ENCODE results near the gene ADAM19. TPM values are rescaled to one million over a fixed set of nuclear protein-coding genes. Genes with fewer than 3 reads are reported as not detected.

Gene ADAM19
- polyA plus RNA-seq, 5 donors, result 14.2 to 22.2 (median 16.0) TPM

DNA sequence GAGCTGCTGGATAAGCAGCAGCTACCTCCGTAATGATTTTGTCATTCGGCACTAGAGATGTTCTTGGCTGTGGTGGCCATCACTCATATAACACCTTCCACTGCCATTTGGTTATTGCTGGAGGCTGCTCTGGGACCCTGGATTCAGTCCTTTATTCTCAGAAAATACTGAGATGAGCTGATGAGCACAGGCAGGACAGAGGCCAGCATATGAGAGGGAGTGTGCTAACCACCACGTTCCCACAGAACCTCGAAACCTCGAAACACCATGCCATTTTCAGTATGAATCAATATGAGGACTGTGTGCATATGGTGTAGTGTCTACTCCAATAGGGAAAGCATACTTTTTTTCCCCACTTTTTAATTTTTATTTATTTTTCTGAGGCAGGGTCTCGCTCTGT is 56.6 kb downstream of the ADAM19 start:
- no peak for DNase-seq

DNA sequence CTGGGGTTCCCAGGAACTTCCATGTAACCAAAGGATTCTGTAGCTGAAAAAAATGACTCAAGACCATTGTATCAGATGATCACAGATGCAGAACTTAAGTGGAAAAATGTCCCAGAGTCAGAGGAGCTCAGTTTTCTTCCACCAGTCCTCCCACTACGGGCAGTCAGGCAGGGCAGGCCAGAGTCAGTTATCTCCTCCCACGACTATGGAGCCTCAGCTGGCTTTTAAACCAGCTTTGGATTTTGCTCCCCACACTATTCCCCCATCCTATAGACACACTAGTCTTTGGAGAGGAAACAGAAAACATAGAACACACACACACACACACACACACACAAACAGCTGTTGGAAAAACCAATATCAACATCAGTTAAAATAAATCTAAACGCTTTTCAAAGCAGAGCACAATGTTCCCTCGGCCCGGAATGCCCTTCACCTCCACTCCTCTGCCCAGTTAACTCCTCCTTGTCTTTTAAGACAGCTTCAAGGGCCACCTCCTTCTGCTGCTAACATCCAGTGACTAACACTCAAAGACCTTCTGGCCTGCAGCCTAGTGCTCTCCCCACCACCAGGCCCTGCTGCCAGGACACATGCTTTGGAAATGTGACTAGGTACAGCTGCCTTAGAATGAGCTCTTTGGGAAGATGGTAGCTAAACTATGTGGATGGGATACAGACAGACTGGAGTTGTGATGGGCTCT is 58.8 kb downstream of the ADAM19 start:
- DNase-seq, result no peak

DNA sequence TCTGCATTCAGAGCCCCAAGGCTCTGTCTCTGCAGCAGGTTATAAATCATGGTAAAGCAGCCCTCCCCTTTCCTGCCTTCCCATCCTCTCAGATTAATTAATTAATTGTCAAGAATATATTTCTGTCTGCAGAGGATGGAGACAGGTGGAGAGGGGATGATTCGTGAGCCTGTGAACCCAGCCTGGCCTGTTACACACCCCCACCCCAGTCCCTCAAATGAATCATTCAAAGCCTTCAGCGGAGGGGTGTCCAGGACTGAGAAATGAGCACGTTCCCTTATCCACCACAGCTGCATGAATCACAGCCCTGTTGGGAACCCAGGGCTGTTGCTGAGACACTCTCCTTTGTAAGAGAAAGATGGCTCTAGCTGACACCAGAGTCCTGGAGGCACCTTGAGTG is 59.6 kb downstream of the ADAM19 start:
- DNase-seq, result no peak

GRCh38 chr5:157514974-157515373 is 60.6 kb downstream of the ADAM19 start:
- DNase-seq, result no peak

DNA sequence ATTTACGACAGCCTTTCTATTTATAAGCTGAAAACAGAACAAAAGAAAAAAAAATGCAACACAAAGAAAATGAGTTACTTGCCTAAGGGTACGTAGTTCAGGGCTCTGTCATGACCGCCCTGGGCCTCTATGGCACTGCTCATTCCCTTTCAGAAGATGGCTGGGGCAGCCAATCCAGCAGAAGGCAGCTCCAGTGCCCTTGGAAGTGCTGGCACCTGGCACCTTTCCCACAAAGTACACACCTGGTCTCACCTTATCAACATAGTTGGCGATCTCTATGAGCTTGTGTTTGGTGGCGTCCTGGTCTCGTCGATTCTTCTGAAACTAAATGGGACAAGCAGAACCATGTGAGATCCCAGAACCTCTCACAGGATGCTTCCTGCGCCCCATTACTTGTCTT is 62.4 kb downstream of the ADAM19 start:
- DNase-seq, result no peak

GRCh38 chr5:157511651-157512644 is 63.6 kb downstream of the ADAM19 start:
- peak; percentile 65 to 70 for DNase-seq

GRCh38 chr5:157510682-157511081 is 64.9 kb downstream of the ADAM19 start:
- no peak for DNase-seq

- DNase-seq, result no peak
These were observed 66.0 kb downstream of the ADAM19 start for GRCh38 chr5:157509587-157509986.

GRCh38 chr5:157509093-157509492 is 66.5 kb downstream of the ADAM19 start:
- DNase-seq, result no peak

DNA sequence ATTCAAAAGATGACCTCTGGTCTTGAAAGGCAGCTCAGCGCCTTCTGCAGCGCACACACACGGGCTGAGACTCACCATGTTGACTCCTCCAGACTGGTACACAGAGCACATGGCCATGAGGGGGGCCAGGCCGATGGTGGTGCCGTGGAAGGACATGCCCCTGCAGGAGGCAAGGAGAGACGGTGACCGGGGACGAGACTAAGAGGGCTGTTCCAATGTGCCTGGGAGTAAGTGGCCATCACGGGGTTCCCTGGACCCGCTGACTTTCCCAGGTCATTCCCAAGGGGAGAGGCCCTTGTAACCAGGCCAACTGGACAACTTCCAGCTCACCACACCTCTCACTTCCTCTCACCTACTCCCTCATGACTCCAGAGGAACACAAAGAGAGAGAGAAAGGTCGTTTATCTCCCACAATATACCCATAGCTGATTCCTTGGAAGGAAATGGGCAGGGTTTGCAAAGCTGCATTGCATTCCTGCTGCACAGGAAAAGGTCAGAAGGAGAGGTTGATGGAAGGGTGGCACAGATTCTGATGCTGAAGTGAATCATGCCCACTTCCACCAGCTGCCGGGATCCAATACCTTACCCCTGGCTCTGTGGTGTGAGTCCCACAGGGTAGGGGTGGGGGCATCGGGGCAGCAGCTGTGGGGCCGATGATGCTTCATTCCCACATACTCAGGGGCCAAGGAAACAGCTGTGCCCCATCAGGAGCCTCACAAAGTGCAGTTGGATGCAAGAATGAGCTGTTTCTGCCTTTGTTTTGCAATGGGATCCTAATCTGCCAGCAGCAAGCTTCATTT is 68.4 kb downstream of the ADAM19 start:
- DNase-seq, result peak in 1 of 2 donors; percentile 43

DNA sequence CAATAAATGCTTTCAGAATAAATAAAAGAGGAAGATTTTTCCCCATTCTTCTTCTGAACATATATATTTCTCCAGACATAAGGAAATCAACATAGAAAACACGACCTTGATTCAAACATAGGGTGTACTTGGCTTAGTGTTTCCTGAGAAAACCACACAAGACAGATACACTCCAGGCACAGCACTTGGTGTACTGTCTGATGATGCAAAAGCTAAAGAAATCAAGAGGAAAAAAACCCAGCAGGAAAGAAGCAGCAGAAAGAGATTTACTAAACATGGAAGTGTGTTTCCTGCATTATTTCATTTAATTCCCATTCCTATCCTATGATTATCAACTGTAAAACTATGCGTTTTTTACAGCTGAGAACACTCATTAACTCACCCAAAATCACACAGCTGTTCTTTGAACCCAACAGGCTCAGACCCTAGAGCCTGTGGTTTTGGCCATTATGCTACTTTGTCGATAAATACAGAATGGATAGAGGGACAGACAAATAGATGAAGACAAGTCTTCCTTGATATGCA is 69.4 kb downstream of the ADAM19 start:
- no peak for DNase-seq

GRCh38 chr5:157505496-157505895 is 70.1 kb downstream of the ADAM19 start:
- DNase-seq, result no peak

DNA sequence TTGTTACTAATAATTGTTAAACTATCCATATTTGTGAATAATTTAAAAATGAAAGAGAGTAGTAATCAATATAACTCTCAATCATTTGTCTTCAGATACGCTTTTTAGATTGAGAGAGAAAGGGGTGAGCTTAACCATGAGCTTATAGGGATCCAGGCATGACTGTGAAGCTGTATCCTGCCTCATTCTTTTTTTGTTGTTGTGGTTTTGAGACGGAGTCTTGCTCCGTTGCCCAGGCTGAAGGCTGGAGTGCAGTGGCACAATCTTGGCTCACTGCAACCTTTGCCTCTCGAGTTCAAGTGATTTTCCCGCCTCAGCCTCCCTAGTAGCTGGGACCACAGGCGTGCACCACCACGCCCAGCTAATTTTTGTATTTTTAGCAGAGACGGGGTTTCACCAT is 71.5 kb downstream of the ADAM19 start:
- no peak for DNase-seq

- DNase-seq, result no peak
These were observed 73.4 kb downstream of the ADAM19 start for GRCh38 chr5:157502143-157502647.

- no peak for DNase-seq
These were observed 77.5 kb downstream of the ADAM19 start for GRCh38 chr5:157497875-157498611.

- no peak for DNase-seq
These were observed 78.7 kb downstream of the ADAM19 start for GRCh38 chr5:157496864-157497263.

- DNase-seq, result no peak
These were observed 81.3 kb downstream of the ADAM19 start for GRCh38 chr5:157494178-157494832.

DNA sequence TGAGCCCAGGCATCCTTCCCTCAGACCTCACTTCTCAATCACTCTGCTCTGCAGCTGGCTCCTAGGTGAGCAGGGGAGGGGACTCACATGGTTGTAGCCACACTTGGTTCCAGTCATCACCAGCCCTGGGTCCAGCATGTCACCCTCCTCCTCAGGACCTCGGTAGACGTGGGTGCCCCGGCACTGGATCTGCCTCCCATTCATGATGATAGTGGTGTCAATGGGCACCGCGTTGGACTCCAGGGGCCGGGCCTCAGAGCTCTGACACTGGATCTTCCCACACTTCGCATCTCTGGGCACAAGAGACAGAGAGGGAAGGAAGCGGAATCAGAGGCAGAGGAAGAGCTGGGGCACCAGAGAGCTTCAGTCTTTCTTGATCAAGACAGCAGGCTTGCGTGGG is 82.7 kb downstream of the ADAM19 start:
- no peak for DNase-seq

- no peak for DNase-seq
These were observed 84.0 kb downstream of the ADAM19 start for GRCh38 chr5:157491471-157491995.

- DNase-seq, result no peak
These were observed 88.2 kb downstream of the ADAM19 start for GRCh38 chr5:157487358-157487757.

Data from right lung (tissue), 5 donors.